Lung (tissue), 12 donors: ENCODE data around the gene DDX31. TPM values are rescaled to one million over a fixed set of nuclear protein-coding genes. Genes with fewer than 3 reads are reported as not detected.

Experiments used
- ATAC-seq: fragments of 200-7000 bp; cut with Tn5 transposase; one replicate; pipeline ENCODE4 v1.9.1; 2020; ENCODE audit warnings: moderate number of reproducible peaks; ENCODE audit not compliant: insufficient read depth, low FRiP score
- DNase-seq, 3 donors: peaks; one replicate each; pipeline ENCODE4 v3.0.0-alpha.2; 2013 to 2017
- H3K27ac ChIP-seq, 2 donors: one replicate each; pipeline ENCODE4 v1.5.1; 2013; ENCODE audit warnings: mild to moderate bottlenecking in 2 of 2, moderate library complexity in 2 of 2, control low read depth in 1 of 2, inconsistent platforms in 1 of 2, low read depth in 1 of 2, low read length in 1 of 2
- H3K27me3 ChIP-seq, 3 donors: one replicate each; pipeline ENCODE4 v1.5.1; 2013; ENCODE audit warnings: low read length in 2 of 3; ENCODE audit not compliant: control insufficient read depth in 3 of 3, insufficient read depth in 3 of 3
- H3K36me3 ChIP-seq, 4 donors: one replicate each; pipeline ENCODE4 v1.5.1; 2013; ENCODE audit warnings: low read length in 4 of 4, mild to moderate bottlenecking in 1 of 4, moderate library complexity in 1 of 4; ENCODE audit not compliant: control insufficient read depth in 4 of 4, insufficient read depth in 4 of 4
- H3K4me1 ChIP-seq, 5 donors: one replicate each; pipeline ENCODE4 v1.5.1; 2013; ENCODE audit warnings: low read length in 5 of 5, mild to moderate bottlenecking in 2 of 5, moderate library complexity in 1 of 5; ENCODE audit not compliant: control insufficient read depth in 5 of 5, insufficient read depth in 5 of 5
- H3K4me3 ChIP-seq: one replicate; pipeline ENCODE4 v1.5.1; 2013; ENCODE audit warnings: mild to moderate bottlenecking, control low read depth, moderate library complexity
- H3K9ac ChIP-seq, 2 donors: one replicate each; pipeline ENCODE4 v1.5.1; 2013; ENCODE audit warnings: low read length in 2 of 2, control low read depth in 1 of 2; ENCODE audit not compliant: insufficient read depth in 1 of 2
- H3K9me3 ChIP-seq, 4 donors: one replicate each; pipeline ENCODE4 v1.5.1; 2013; ENCODE audit warnings: low read length in 3 of 4, mild to moderate bottlenecking in 1 of 4, moderate library complexity in 1 of 4; ENCODE audit not compliant: control insufficient read depth in 4 of 4, insufficient read depth in 3 of 4
- WGBS, 2 donors: extraction: QIAGEN DNeasy Blood & Tissue Kit; methylation state at CpG; one replicate each; pipeline ENCODE4 v1.1.7; 2013; 5-methylcytosine and 5-hydroxymethylcytosine counted together
- polyA plus RNA-seq, 2 donors: library from polyadenylated mRNA; stranded (reverse); fragments of 200-250 nt; gene quantifications; one replicate each; pipeline ENCODE4 v1.2.1, GENCODE V29; 2013
- total RNA-seq, 2 donors: library from RNA; depleted of rRNA in 1 of 2; stranded (reverse); fragments of >200 nt in 1 of 2; gene quantifications; one replicate each; pipeline ENCODE4 v1.2.1, GENCODE V29; 2014 to 2021
- TF ChIP-seq, protein P1 (sequence below): IDR thresholded peaks from 2 replicates; pipeline ENCODE4 v1.5.1; 2012; ENCODE audit warnings: mild to moderate bottlenecking; ENCODE audit errors: control extremely low read depth, extremely low read depth
- donor health status: control.
- donor health status: control.
- donor health status: Bipolar disorder and iron deficiency.
- donor health status: healthy.
- donor health status: DM: yes; HTN: yes; CAD: no.

DDX31 gene
- total and polyA plus RNA-seq, 4 donors, result 8.1 to 14.8 (median 11.7) TPM

GRCh38 chr9:132578367-132578932, 91.3 kb downstream of the DDX31 start:
- no peak overlapping the region for H3K27ac ChIP-seq
- ATAC-seq, result no peak
- WGBS, 2 donors, result 34 to 41% methylated on average over 7 of the region's 7 CpGs
- no peak for DNase-seq
- TF ChIP-seq, protein P1, sequence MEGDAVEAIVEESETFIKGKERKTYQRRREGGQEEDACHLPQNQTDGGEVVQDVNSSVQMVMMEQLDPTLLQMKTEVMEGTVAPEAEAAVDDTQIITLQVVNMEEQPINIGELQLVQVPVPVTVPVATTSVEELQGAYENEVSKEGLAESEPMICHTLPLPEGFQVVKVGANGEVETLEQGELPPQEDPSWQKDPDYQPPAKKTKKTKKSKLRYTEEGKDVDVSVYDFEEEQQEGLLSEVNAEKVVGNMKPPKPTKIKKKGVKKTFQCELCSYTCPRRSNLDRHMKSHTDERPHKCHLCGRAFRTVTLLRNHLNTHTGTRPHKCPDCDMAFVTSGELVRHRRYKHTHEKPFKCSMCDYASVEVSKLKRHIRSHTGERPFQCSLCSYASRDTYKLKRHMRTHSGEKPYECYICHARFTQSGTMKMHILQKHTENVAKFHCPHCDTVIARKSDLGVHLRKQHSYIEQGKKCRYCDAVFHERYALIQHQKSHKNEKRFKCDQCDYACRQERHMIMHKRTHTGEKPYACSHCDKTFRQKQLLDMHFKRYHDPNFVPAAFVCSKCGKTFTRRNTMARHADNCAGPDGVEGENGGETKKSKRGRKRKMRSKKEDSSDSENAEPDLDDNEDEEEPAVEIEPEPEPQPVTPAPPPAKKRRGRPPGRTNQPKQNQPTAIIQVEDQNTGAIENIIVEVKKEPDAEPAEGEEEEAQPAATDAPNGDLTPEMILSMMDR, result no peak
- H3K4me1 ChIP-seq, result peaks cover 0 to 5% (median 2%) of the 10 kb centered on the region in 5 donors
- peaks cover 0 to 2% (median 0%) of the 10 kb centered on the region in 4 donors for H3K9me3 ChIP-seq
- H3K9ac ChIP-seq, result no peak overlapping the region
- H3K27me3 ChIP-seq, result peaks cover 22 to 72% (median 57%) of the 10 kb centered on the region in 3 donors
- H3K36me3 ChIP-seq, result no peaks in the 10 kb centered on the region
- no peak overlapping the region for H3K4me3 ChIP-seq

DNA sequence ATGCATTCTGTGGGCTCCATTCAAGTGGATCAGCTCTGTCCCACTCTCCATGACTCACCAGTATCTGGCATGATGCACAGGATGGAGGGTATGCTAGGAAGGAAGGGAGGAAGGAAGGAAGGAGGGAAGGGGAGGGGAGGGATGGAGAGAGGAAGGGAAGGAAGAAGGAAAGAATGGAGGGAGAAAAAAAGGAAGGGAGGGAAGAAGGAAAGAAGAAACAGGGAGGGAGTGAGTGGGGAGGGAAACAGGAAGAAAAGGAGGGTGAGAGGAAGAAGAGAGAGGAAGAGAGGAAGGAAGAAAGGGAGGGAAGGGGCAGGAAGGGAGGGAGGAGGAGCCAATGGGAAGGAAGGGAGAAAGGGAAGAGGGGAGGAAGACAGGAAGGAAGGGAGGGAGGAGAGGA, 92.7 kb downstream of the DDX31 start:
- H3K4me1 ChIP-seq, result peaks cover 0 to 5% (median 2%) of the 10 kb centered on the region in 5 donors
- peaks cover 19 to 71% (median 51%) of the 10 kb centered on the region in 3 donors for H3K27me3 ChIP-seq
- H3K4me3 ChIP-seq, result no peak overlapping the region
- H3K9ac ChIP-seq, result no peak overlapping the region
- TF ChIP-seq, protein P1, result no peak
- H3K36me3 ChIP-seq, result no peaks in the 10 kb centered on the region
- ATAC-seq, result no peak
- DNase-seq, result no peak
- no peak overlapping the region for H3K27ac ChIP-seq
- peaks cover 0 to 2% (median 0%) of the 10 kb centered on the region in 4 donors for H3K9me3 ChIP-seq

DNA sequence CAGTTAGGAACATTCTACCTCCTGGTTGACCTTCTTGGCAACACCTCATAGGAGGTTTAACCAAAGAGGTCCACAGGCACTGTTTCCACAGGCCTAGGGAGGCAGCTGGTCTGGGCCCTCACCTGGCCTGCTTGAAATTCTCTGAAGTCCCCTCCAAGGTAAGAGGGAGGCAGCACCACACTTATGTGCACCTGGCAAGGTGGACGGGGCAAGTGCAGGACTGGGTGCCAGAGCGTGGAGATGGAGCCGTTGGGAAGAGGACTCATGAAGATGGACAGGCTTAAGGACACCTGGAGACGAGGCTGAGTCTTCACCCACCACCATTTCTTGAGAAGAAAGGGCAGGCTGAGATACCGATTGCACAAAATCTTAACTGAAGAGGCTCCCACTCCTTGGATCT, 94.0 kb downstream of the DDX31 start:
- DNase-seq, result no peak

More for the DNA sequence above, 94.0 kb downstream of the DDX31 start:
- peaks cover 17 to 63% (median 41%) of the 10 kb centered on the region in 3 donors for H3K27me3 ChIP-seq
- H3K9ac ChIP-seq, result no peak overlapping the region
- 77 to 83% methylated on average over 5 of the region's 5 CpGs for WGBS, 2 donors
- H3K4me3 ChIP-seq, result no peak overlapping the region
- TF ChIP-seq, protein P1, result no peak
- H3K4me1 ChIP-seq, result peaks cover 0 to 3% (median 0%) of the 10 kb centered on the region in 5 donors
- H3K9me3 ChIP-seq, result peaks cover 0 to 2% (median 0%) of the 10 kb centered on the region in 4 donors
- no peak overlapping the region for H3K27ac ChIP-seq
- no peak for ATAC-seq
- no peaks in the 10 kb centered on the region for H3K36me3 ChIP-seq
